H1 (cell line): ENCODE data around the gene RASL10B. TPM values are rescaled to one million over a fixed set of nuclear protein-coding genes. Genes with fewer than 3 reads are reported as not detected.

ENCODE experiments used
- CTCF ChIA-PET: fragments of 300-600 bp; sonication (Branson Sonifier 250); formaldehyde crosslinking; loops from one replicate; lab custom pipeline; 2021; ENCODE audit not compliant: partially characterized antibody; lab: Charles Lee
- POLR2A ChIA-PET: fragments of 300-600 bp; sonication (Branson Sonifier 250); formaldehyde crosslinking; loops from one replicate; lab custom pipeline; 2021; ENCODE audit warnings: inconsistent platforms; ENCODE audit not compliant: partially characterized antibody; lab: Charles Lee
- DNase-seq, 2 experiments: peaks; one replicate each; pipeline versions ENCODE4 v3.0.0 to v3.0.0-alpha.2; 2010 to 2022; ENCODE audit warnings: low spot score in 2 of 2, low read depth in 1 of 2, mixed read lengths in 1 of 2
- FAIRE-seq: peaks from 2 replicates; lab custom pipeline; 2011; peaks lifted over from hg19 to GRCh38; lab: Jason Lieb, UNC
- H2AFZ ChIP-seq: 2 replicates; pipeline ENCODE4 v1.8.1; 2012; ENCODE audit warnings: low read length, inconsistent platforms
- H2AK5ac ChIP-seq: 2 replicates; pipeline ENCODE4 v1.6.1; 2013; ENCODE audit warnings: low read depth, low read length
- H2BK120ac ChIP-seq: replicated peaks from 2 replicates; pipeline ENCODE3; 2013; ENCODE audit warnings: low read depth, low read length, inconsistent platforms
- H2BK12ac ChIP-seq: 2 replicates; pipeline ENCODE4 v1.6.1; 2013; ENCODE audit warnings: low read depth, low read length
- H2BK15ac ChIP-seq: 2 replicates; pipeline ENCODE4 v1.6.1; 2013; ENCODE audit warnings: low read length
- H2BK20ac ChIP-seq: 2 replicates; pipeline ENCODE4 v1.6.1; 2013; ENCODE audit warnings: low read length
- H2BK5ac ChIP-seq: 2 replicates; pipeline ENCODE4 v1.6.1; 2013; ENCODE audit warnings: low read depth, low read length
- H3K14ac ChIP-seq: 2 replicates; pipeline ENCODE4 v1.6.1; 2013; ENCODE audit warnings: inconsistent platforms; ENCODE audit not compliant: insufficient read length
- H3K18ac ChIP-seq: 2 replicates; pipeline ENCODE4 v1.6.1; 2013; ENCODE audit warnings: low read length; ENCODE audit errors: extremely low read depth
- H3K23ac ChIP-seq: 2 replicates; pipeline ENCODE4 v1.6.1; 2013; ENCODE audit warnings: inconsistent platforms; ENCODE audit not compliant: insufficient read length
- H3K23me2 ChIP-seq: 2 replicates; pipeline ENCODE4 v1.6.1; 2013; ENCODE audit warnings: low read depth, low read length
- H3K27ac ChIP-seq: 2 replicates; pipeline ENCODE4 v1.6.1; 2011; ENCODE audit warnings: low read depth, low read length, inconsistent platforms
- H3K27me3 ChIP-seq, 4 experiments: replicated peaks in 1 of 4; 1 replicate in 1 of 4; 2 replicates in 3 of 4; pipeline versions ENCODE4 v1.6.1 to v1.8.1; 2011 to 2013; ENCODE audit warnings: low read length in 3 of 4, mild to moderate bottlenecking in 3 of 4, inconsistent platforms in 2 of 4, mixed read lengths in 2 of 4, moderate library complexity in 1 of 4; ENCODE audit not compliant: control insufficient read depth in 3 of 4, insufficient read depth in 3 of 4; ENCODE audit errors: extremely low read depth in 1 of 4
- H3K36me3 ChIP-seq, 4 experiments: 2 replicates each; pipeline versions ENCODE4 v1.6.1 to v1.8.1; 2011 to 2013; ENCODE audit warnings: mild to moderate bottlenecking in 4 of 4, low read length in 3 of 4, moderate library complexity in 2 of 4, control low read depth in 1 of 4, inconsistent platforms in 1 of 4; ENCODE audit not compliant: insufficient read depth in 4 of 4, control insufficient read depth in 2 of 4
- H3K4ac ChIP-seq: replicated peaks from 2 replicates; pipeline ENCODE3; 2013; ENCODE audit warnings: low read length, low read depth, mixed read lengths, inconsistent platforms; ENCODE audit not compliant: insufficient read length
- H3K4me1 ChIP-seq, 4 experiments: replicated peaks in 1 of 4; 1 replicate in 1 of 4; 2 replicates in 3 of 4; pipeline versions ENCODE4 v1.6.1 to v1.8.1; 2011 to 2013; ENCODE audit warnings: low read length in 3 of 4, inconsistent platforms in 2 of 4, mixed read lengths in 1 of 4; ENCODE audit not compliant: insufficient read depth in 4 of 4, control insufficient read depth in 3 of 4
- H3K4me2 ChIP-seq, 2 experiments: 2 replicates each; pipeline versions ENCODE4 v1.6.1 to v1.8.1; 2011 to 2013; ENCODE audit warnings: low read depth in 2 of 2, low read length in 2 of 2, control low read depth in 1 of 2, inconsistent platforms in 1 of 2, mild to moderate bottlenecking in 1 of 2; ENCODE audit not compliant: insufficient read depth in 1 of 2
- H3K4me3 ChIP-seq, 4 experiments: fragments of 200-600, 300-600 bp in 1 of 4; sonication (generic), shearing (Covaris generic), sonication (Bioruptor Twin) in 1 of 4; 2 replicates each; pipeline versions ENCODE4 v1.5.1 to v1.8.1; 2011 to 2016; ENCODE audit warnings: low read length in 4 of 4, low read depth in 3 of 4, control low read depth in 2 of 4, inconsistent platforms in 2 of 4, mild to moderate bottlenecking in 2 of 4, mixed read lengths in 1 of 4, moderate library complexity in 1 of 4; ENCODE audit not compliant: insufficient read depth in 2 of 4; ENCODE audit errors: extremely low read depth in 1 of 4
- H3K56ac ChIP-seq: replicated peaks from 2 replicates; pipeline ENCODE3; 2013; ENCODE audit warnings: low read depth, mild to moderate bottlenecking, mixed read lengths, low read length, inconsistent platforms; ENCODE audit not compliant: insufficient read length
- H3K79me1 ChIP-seq: 2 replicates; pipeline ENCODE4 v1.6.1; 2013; ENCODE audit warnings: low read depth, low read length, control low read depth
- H3K79me2 ChIP-seq, 2 experiments: 2 replicates each; pipeline versions ENCODE4 v1.6.1 to v1.8.1; 2012 to 2013; ENCODE audit warnings: low read length in 2 of 2, mild to moderate bottlenecking in 2 of 2, inconsistent platforms in 1 of 2; ENCODE audit not compliant: insufficient read depth in 2 of 2, control insufficient read depth in 1 of 2
- H3K9ac ChIP-seq, 4 experiments: replicated peaks in 1 of 4; 1 replicate in 1 of 4; 2 replicates in 3 of 4; pipeline versions ENCODE4 v1.6.1 to v1.8.1; 2011 to 2013; ENCODE audit warnings: low read depth in 3 of 4, low read length in 3 of 4, control low read depth in 2 of 4, mild to moderate bottlenecking in 2 of 4, moderate library complexity in 2 of 4, inconsistent platforms in 1 of 4; ENCODE audit errors: extremely low read depth in 1 of 4
- H3K9me3 ChIP-seq, 2 experiments: 2 replicates each; pipeline versions ENCODE4 v1.6.1 to v1.8.1; 2012 to 2013; ENCODE audit warnings: mild to moderate bottlenecking in 2 of 2, moderate library complexity in 2 of 2, control low read depth in 1 of 2, inconsistent platforms in 1 of 2, low read depth in 1 of 2, low read length in 1 of 2, mixed read lengths in 1 of 2; ENCODE audit not compliant: insufficient read depth in 2 of 2
- H4K20me1 ChIP-seq, 2 experiments: replicated peaks in 1 of 2; 2 replicates each; pipeline versions ENCODE3 to v1.8.1; 2011 to 2013; ENCODE audit warnings: inconsistent platforms in 2 of 2, low read length in 2 of 2, mild to moderate bottlenecking in 1 of 2; ENCODE audit not compliant: insufficient read depth in 2 of 2, control insufficient read depth in 1 of 2
- H4K5ac ChIP-seq: 2 replicates; pipeline ENCODE4 v1.6.1; 2013; ENCODE audit warnings: low read length, low read depth, mixed read lengths, inconsistent platforms; ENCODE audit not compliant: insufficient read length
- H4K8ac ChIP-seq: 2 replicates; pipeline ENCODE4 v1.8.0; 2013; ENCODE audit warnings: mild to moderate bottlenecking, moderate library complexity, low read length, inconsistent platforms; ENCODE audit not compliant: insufficient read depth; ENCODE audit errors: extremely low read depth
- H4K91ac ChIP-seq: replicated peaks from 2 replicates; pipeline ENCODE3; 2013; ENCODE audit warnings: low read length, mixed read lengths, inconsistent platforms; ENCODE audit not compliant: insufficient read length
- CHD1 ChIP-seq: IDR thresholded peaks from 2 replicates; pipeline ENCODE4 v1.6.1; 2012; ENCODE audit warnings: low read depth, low read length, improper control_type of control experiment
- CREB1 ChIP-seq: IDR thresholded peaks from 2 replicates; pipeline ENCODE4 v1.6.1; 2012; ENCODE audit warnings: inconsistent platforms
- KDM5A ChIP-seq: fragments of 200-600 bp; IDR thresholded peaks from 2 replicates; pipeline ENCODE4 v1.7.1; 2012; ENCODE audit warnings: mild to moderate bottlenecking, low read length, inconsistent platforms, mixed read lengths
- TAF7 ChIP-seq: optimal IDR thresholded peaks from 2 replicates; pipeline ENCODE3; 2011; ENCODE audit warnings: low read depth, mild to moderate bottlenecking, inconsistent platforms, low read length, moderate library complexity, borderline replicate concordance
- WGBS, 2 experiments: shearing (Covaris generic) in 1 of 2; methylation state at CpG; one replicate each; pipeline versions ENCODE4 v1.1.6 to v1.1.7; 2013 to 2015; ENCODE audit warnings: low lambda C conversion rate in 2 of 2, mixed read lengths in 2 of 2, inconsistent platforms in 1 of 2, low coverage in 1 of 2, missing lambda C conversion rate in 1 of 2; ENCODE audit not compliant: insufficient replicate concordance in 2 of 2, insufficient coverage in 1 of 2, insufficient read length in 1 of 2; ENCODE audit errors: extremely low coverage in 1 of 2, missing lambda C conversion rate in 1 of 2; 5-methylcytosine and 5-hydroxymethylcytosine counted together
- polyA plus RNA-seq, 7 experiments: library from polyadenylated mRNA; depleted of rRNA in 3 of 7; stranded (reverse) in 5 of 7; unstranded in 2 of 7; fragments of >200 nt in 5 of 7; fragments of 200-250 nt in 2 of 7; gene quantifications; 1 replicate in 5 of 7; 2 replicates in 1 of 7; 4 replicates in 1 of 7; pipeline versions ENCODE4 v1.2.1 to v1.2.3, GENCODE V29; 2011 to 2013; ENCODE audit warnings: missing spikeins in 2 of 7, mixed read lengths in 2 of 7
- total RNA-seq: library from RNA; stranded (reverse); fragmentation: NEBNext Ultra II Directional; extraction: Animal tissue kit (Norgen Biotek cat#: 25700); gene quantifications from 2 replicates; pipeline ENCODE4 v1.2.1, GENCODE V29; 2021

RASL10B gene
- total and polyA plus RNA-seq, 2 of the 8 experiments (the other 6 are each of a cell fraction or from before 2014, with no cell fraction given) = 17.5 to 22.8 TPM

GRCh38 chr17:35714988-35715387, 16.5 kb upstream of the RASL10B start:
- H2AFZ ChIP-seq = no peak overlapping the region
- no peak overlapping the region for H2BK5ac ChIP-seq
- no peaks in the 10 kb centered on the region for H3K23me2 ChIP-seq
- no peak for FAIRE-seq
- peaks cover 0 to 33% (median 15%) of the 10 kb centered on the region in 4 experiments; a peak in 6 of 8 replicates for H3K36me3 ChIP-seq
- H3K27ac ChIP-seq = no peak overlapping the region
- H2BK120ac ChIP-seq = no peak overlapping the region
- no peak overlapping the region for H3K4me3 ChIP-seq
- H3K4ac ChIP-seq = no peak overlapping the region
- CTCF ChIA-PET = interaction anchor here (1.1 to 3.8 kb wide), 2 partner anchors 13 to 33 kb away, joined by 3 to 15 read pairs; no protein-coding TSS in a partner anchor
- no peaks in the 10 kb centered on the region for H3K79me1 ChIP-seq
- no peaks in the 10 kb centered on the region for H3K4me1 ChIP-seq
- H4K20me1 ChIP-seq = peaks cover 0 to 7% of the 10 kb centered on the region in 2 experiments
- no peak overlapping the region for H3K18ac ChIP-seq
- H3K27me3 ChIP-seq = peaks cover 0 to 1% (median 0%) of the 10 kb centered on the region in 4 experiments; a peak in 1 of 7 replicates
- no peak overlapping the region for H4K5ac ChIP-seq
- no peak overlapping the region for H3K23ac ChIP-seq
- H3K9me3 ChIP-seq = no peaks in the 10 kb centered on the region
- no peaks in the 10 kb centered on the region for H3K79me2 ChIP-seq
- no peak overlapping the region for H3K56ac ChIP-seq
- no peak overlapping the region for H3K4me2 ChIP-seq
- H2AK5ac ChIP-seq = no peak overlapping the region
- DNase-seq = no peak
- WGBS, 2 experiments = 84 to 100% methylated on average over 2 of the region's 2 CpGs
- H3K9ac ChIP-seq = no peak overlapping the region
- no peak overlapping the region for H2BK15ac ChIP-seq
- H2BK20ac ChIP-seq = no peak overlapping the region
- no peak overlapping the region for H4K8ac ChIP-seq
- H3K14ac ChIP-seq = no peak overlapping the region
- H4K91ac ChIP-seq = no peak overlapping the region
- no peak overlapping the region for H2BK12ac ChIP-seq
- POLR2A ChIA-PET = no interaction called here
- TF ChIP-seq TAF7 (no peak), CREB1 (no peak), CHD1 (no peak), KDM5A (no peak)
